Endothelial cell of umbilical vein (primary cell): ENCODE measurements around the gene STK17B. TPM values are rescaled to one million over a fixed set of nuclear protein-coding genes. Genes with fewer than 3 reads are reported as not detected.

Experiments used
- BruUV-seq: library from RNA; stranded (reverse); fragments of 400-500 nt; replicated peaks from 2 replicates; lab custom pipeline; 2021; lab: Mats Ljungman, UMichigan
- CTCF ChIA-PET: fragments of 300-600, 350-600 bp; sonication (Branson Sonifier 250); formaldehyde crosslinking; loops from one replicate; lab custom pipeline; 2021; ENCODE audit warnings: antibody characterized with exemption, inconsistent platforms; lab: Charles Lee
- POLR2A ChIA-PET: fragments of 300-600, 350-600 bp; sonication (Branson Sonifier 250); formaldehyde crosslinking; loops from one replicate; lab custom pipeline; 2021; ENCODE audit warnings: antibody characterized with exemption, inconsistent platforms; lab: Charles Lee
- DNase-seq: peaks from one replicate; pipeline ENCODE4 v3.0.0-alpha.2; 2011; ENCODE audit warnings: low read depth, low spot score
- FAIRE-seq: peaks from 2 replicates; lab custom pipeline; 2011; peaks lifted over from hg19 to GRCh38; lab: Jason Lieb, UNC
- H2AFZ ChIP-seq: 2 replicates; pipeline ENCODE4 v1.6.0; 2012; ENCODE audit warnings: low read depth, low read length, control low read depth, inconsistent platforms
- H3K27ac ChIP-seq: 2 replicates; pipeline ENCODE4 v1.5.1; 2011; ENCODE audit warnings: low read depth, mild to moderate bottlenecking, control low read depth, low read length, moderate library complexity; ENCODE audit not compliant: insufficient read depth
- H3K27me3 ChIP-seq, 2 experiments: 2 replicates each; pipeline versions ENCODE4 v1.6.0 to v1.6.1; 2011; ENCODE audit warnings: low read length in 2 of 2, mixed read lengths in 1 of 2; ENCODE audit not compliant: control insufficient read depth in 2 of 2, insufficient read depth in 2 of 2
- H3K36me3 ChIP-seq, 2 experiments: 2 replicates in 1 of 2; 3 replicates in 1 of 2; pipeline ENCODE4 v1.5.1; 2011; ENCODE audit warnings: low read length in 2 of 2, mild to moderate bottlenecking in 1 of 2, moderate library complexity in 1 of 2; ENCODE audit not compliant: control insufficient read depth in 2 of 2, insufficient read depth in 2 of 2; ENCODE audit errors: extremely low read depth in 1 of 2
- H3K4me1 ChIP-seq: 3 replicates; pipeline ENCODE4 v1.5.1; 2011; ENCODE audit warnings: mild to moderate bottlenecking, low read length; ENCODE audit not compliant: control insufficient read depth, insufficient read depth; ENCODE audit errors: extremely low read depth
- H3K4me2 ChIP-seq: 2 replicates; pipeline ENCODE4 v1.6.1; 2011; ENCODE audit warnings: low read length, control low read depth, mixed read lengths; ENCODE audit not compliant: insufficient read depth
- H3K4me3 ChIP-seq, 3 experiments: fragments of 200-600 bp in 1 of 3; sonication (generic), shearing (Covaris generic) in 1 of 3; replicated peaks in 1 of 3; 2 replicates each; pipeline ENCODE4 v1.5.1; 2011 to 2016; ENCODE audit warnings: control low read depth in 3 of 3, low read length in 3 of 3, mild to moderate bottlenecking in 2 of 3, inconsistent platforms in 1 of 3, low read depth in 1 of 3, moderate library complexity in 1 of 3; ENCODE audit not compliant: insufficient read depth in 1 of 3
- H3K79me2 ChIP-seq: 2 replicates; pipeline ENCODE4 v1.6.0; 2012; ENCODE audit warnings: low read length, inconsistent platforms; ENCODE audit not compliant: control insufficient read depth, insufficient read depth
- H3K9ac ChIP-seq: replicated peaks from 2 replicates; pipeline ENCODE3; 2011; ENCODE audit warnings: low read length, control low read depth; ENCODE audit not compliant: insufficient read depth; ENCODE audit errors: extremely low read depth
- H3K9me1 ChIP-seq: replicated peaks from 3 replicates; pipeline ENCODE4 v1.6.0; 2011; ENCODE audit warnings: mild to moderate bottlenecking, low read length; ENCODE audit not compliant: control insufficient read depth, insufficient read depth; ENCODE audit errors: extremely low read depth
- H3K9me3 ChIP-seq: replicated peaks from 2 replicates; pipeline ENCODE4 v1.5.1; 2012; ENCODE audit warnings: low read length, inconsistent platforms; ENCODE audit not compliant: control insufficient read depth, insufficient read depth
- H4K20me1 ChIP-seq: replicated peaks from 2 replicates; pipeline ENCODE3; 2011; ENCODE audit warnings: mild to moderate bottlenecking, low read length; ENCODE audit not compliant: control insufficient read depth, insufficient read depth; ENCODE audit errors: extremely low read depth
- CTCF ChIP-seq, 2 donors: IDR thresholded peaks; 1 replicate in 1 of 2; 2 replicates in 1 of 2; pipeline ENCODE4 v1.5.1; 2011; ENCODE audit warnings: low read length in 2 of 2, mild to moderate bottlenecking in 2 of 2, moderate library complexity in 2 of 2, control low read depth in 1 of 2, inconsistent platforms in 1 of 2, low read depth in 1 of 2; ENCODE audit not compliant: insufficient read depth in 1 of 2; ENCODE audit errors: extremely low read depth in 1 of 2
- EZH2 ChIP-seq: IDR thresholded peaks from 2 replicates; pipeline ENCODE4 v1.6.1; 2012; ENCODE audit warnings: borderline replicate concordance, low read depth, mild to moderate bottlenecking, moderate library complexity, low read length, inconsistent platforms; ENCODE audit not compliant: severe bottlenecking
- FOS ChIP-seq: IDR thresholded peaks from 2 replicates; pipeline ENCODE4 v1.6.1; 2011; ENCODE audit warnings: mild to moderate bottlenecking, low read length, moderate library complexity, borderline replicate concordance; ENCODE audit not compliant: insufficient read depth
- GATA2 ChIP-seq: IDR thresholded peaks from 2 replicates; pipeline ENCODE4 v1.7.0; 2011; ENCODE audit warnings: low read depth, mild to moderate bottlenecking, moderate library complexity, mixed read lengths, low read length; ENCODE audit not compliant: insufficient read length, insufficient read depth
- JUN ChIP-seq: IDR thresholded peaks from 2 replicates; pipeline ENCODE4 v1.6.1; 2011; ENCODE audit warnings: borderline replicate concordance, low read depth; ENCODE audit not compliant: insufficient read length, insufficient read depth
- MYC ChIP-seq: IDR thresholded peaks from one replicate; pipeline ENCODE4 v1.6.1; 2011; ENCODE audit warnings: mild to moderate bottlenecking, low read depth, low read length
- POLR2A ChIP-seq: IDR thresholded peaks from 2 replicates; pipeline ENCODE4 v1.6.1; 2012; ENCODE audit warnings: low read depth, mild to moderate bottlenecking, control low read depth, low read length
- POLR2AphosphoS5 ChIP-seq: IDR thresholded peaks from 2 replicates; pipeline ENCODE4 v1.6.1; 2012; ENCODE audit warnings: low read depth, mild to moderate bottlenecking, control low read depth, low read length, moderate library complexity; ENCODE audit not compliant: insufficient read depth
- dilution Hi-C: fragments of 300-500 bp; cut with MboI; formaldehyde crosslinking; loops from one replicate; pipeline ENCODE4 v1.15.0; 2019; ENCODE audit warnings: low sequenced_read_pairs; ENCODE audit not compliant: extremely low pct_ligation_motif_present
- intact Hi-C: fragments of 100-400 bp; cut with micrococcal nuclease; formaldehyde crosslinking; loops from one replicate; pipeline ENCODE4 v1.10.0; 2022
- polyA plus RNA-seq, 4 experiments: library from polyadenylated mRNA; depleted of rRNA in 3 of 4; stranded (reverse) in 3 of 4; unstranded in 1 of 4; fragments of >200 nt; gene quantifications; 2 replicates each; pipeline versions ENCODE4 v1.2.1 to v1.2.3, GENCODE V29; 2011 to 2012; ENCODE audit warnings: missing spikeins in 1 of 4
- total RNA-seq: library from RNA; stranded (reverse); gene quantifications from 2 replicates; pipeline ENCODE4 v1.2.3, GENCODE V29; 2021
- TF ChIP-seq, protein P1 (sequence below): IDR thresholded peaks from 2 replicates; pipeline ENCODE4 v1.6.1; 2011; ENCODE audit not compliant: insufficient read depth, insufficient read length

STK17B gene
- total and polyA plus RNA-seq, 2 donors (not counting 3 experiments of a cell fraction or from before 2014, with no cell fraction given) = 2.5 to 16.6 TPM

DNA sequence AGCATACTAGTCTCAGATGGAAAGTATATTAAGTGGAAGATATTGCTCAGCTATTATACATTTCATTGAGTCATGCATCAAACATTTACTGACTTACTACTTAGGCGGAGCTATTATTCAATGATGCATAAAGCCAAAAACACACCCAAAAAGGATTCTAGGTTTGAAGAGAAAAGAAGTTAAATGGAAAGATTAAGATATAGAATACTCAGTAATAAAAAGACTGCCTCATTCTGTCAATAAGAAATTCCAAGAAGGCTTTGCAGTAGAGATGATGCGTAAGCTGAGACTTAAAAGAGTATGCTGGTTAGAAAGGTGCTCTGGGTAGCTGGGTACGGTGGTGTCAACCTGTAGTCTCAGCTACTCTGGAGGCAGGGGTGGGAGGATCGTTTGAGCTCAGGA, 27.6 kb downstream of the STK17B start:
- H3K4me1 ChIP-seq = no peaks in the 10 kb centered on the region
- H3K79me2 ChIP-seq = no peaks in the 10 kb centered on the region
- dilution Hi-C loops (no loop called here), intact Hi-C loops (no loop called here)
- peaks cover 0 to 5% of the 10 kb centered on the region in 2 experiments for H3K36me3 ChIP-seq
- BruUV-seq = no TSS peak
- no peaks in the 10 kb centered on the region for H3K9me1 ChIP-seq
- H3K27ac ChIP-seq = no peak overlapping the region
- ChIA-PET CTCF (interaction anchor here (1.2 kb wide), 1 partner anchor 24 kb away, joined by 3 read pairs; no protein-coding TSS in a partner anchor), POLR2A (no interaction called here)
- DNase-seq (no peak), FAIRE-seq (no peak)
- no peak overlapping the region for H3K4me2 ChIP-seq
- TF ChIP-seq, protein P1, sequence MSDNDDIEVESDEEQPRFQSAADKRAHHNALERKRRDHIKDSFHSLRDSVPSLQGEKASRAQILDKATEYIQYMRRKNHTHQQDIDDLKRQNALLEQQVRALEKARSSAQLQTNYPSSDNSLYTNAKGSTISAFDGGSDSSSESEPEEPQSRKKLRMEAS = no peak
- TF ChIP-seq MYC (no peak), EZH2 (no peak), POLR2AphosphoS5 (no peak), CTCF (IDR thresholded peaks at IDR 0.05; ENCODE audit: extremely low read depth in 1 of 2, insufficient read depth in 1 of 2, low read depth in 1 of 2, low read length in 2 of 2) (no peak), JUN (no peak), FOS (no peak), POLR2A (no peak), GATA2 (no peak)
- no peak overlapping the region for H2AFZ ChIP-seq
- no peak overlapping the region for H3K9ac ChIP-seq
- no peaks in the 10 kb centered on the region for H4K20me1 ChIP-seq
- no peaks in the 10 kb centered on the region for H3K9me3 ChIP-seq
- H3K4me3 ChIP-seq = no peak overlapping the region
- H3K27me3 ChIP-seq = no peaks in the 10 kb centered on the region
